Esophagus (tissue), 2 donors: Measurements from ENCODE around the gene TCEAL5. TPM values are rescaled to one million over a fixed set of nuclear protein-coding genes. Genes with fewer than 3 reads are reported as not detected.

Experiments used
- H3K27ac ChIP-seq, 2 donors: one replicate each; pipeline ENCODE4 v1.5.1; 2013; ENCODE audit warnings: low read depth in 2 of 2, mild to moderate bottlenecking in 2 of 2, inconsistent platforms in 1 of 2, low read length in 1 of 2, moderate library complexity in 1 of 2
- H3K27me3 ChIP-seq, 2 donors: one replicate each; pipeline ENCODE4 v1.6.1; 2013; ENCODE audit warnings: low read length in 2 of 2, control low read depth in 1 of 2, mild to moderate bottlenecking in 1 of 2; ENCODE audit not compliant: insufficient read depth in 2 of 2, control insufficient read depth in 1 of 2
- H3K36me3 ChIP-seq, 2 donors: one replicate each; pipeline ENCODE4 v1.6.1; 2013; ENCODE audit warnings: low read length in 1 of 2; ENCODE audit not compliant: control insufficient read depth in 2 of 2, insufficient read depth in 2 of 2
- H3K4me1 ChIP-seq, 2 donors: one replicate each; pipeline ENCODE4 v1.6.1; 2013; ENCODE audit warnings: low read length in 1 of 2; ENCODE audit not compliant: control insufficient read depth in 2 of 2, insufficient read depth in 2 of 2
- H3K4me3 ChIP-seq, 2 donors: one replicate each; pipeline ENCODE4 v1.5.1; 2013; ENCODE audit warnings: low read length in 2 of 2, mild to moderate bottlenecking in 2 of 2, low read depth in 1 of 2, moderate library complexity in 1 of 2
- H3K9me3 ChIP-seq, 2 donors: one replicate each; pipeline ENCODE4 v1.6.1; 2013; ENCODE audit warnings: mild to moderate bottlenecking in 2 of 2, low read depth in 1 of 2, low read length in 1 of 2, moderate library complexity in 1 of 2; ENCODE audit not compliant: control insufficient read depth in 2 of 2, insufficient read depth in 1 of 2
- WGBS, 2 donors: extraction: QIAGEN DNeasy Blood & Tissue Kit; methylation state at CpG; one replicate each; pipeline ENCODE4 v1.1.7; 2013; 5-methylcytosine and 5-hydroxymethylcytosine counted together
- polyA plus RNA-seq, 2 donors: library from polyadenylated mRNA; stranded (reverse); fragments of 200-250 nt; gene quantifications; one replicate each; pipeline ENCODE4 v1.2.3, GENCODE V29; 2013
- donor health status: healthy with polysubstance abuse.
- donor health status: Bipolar disorder and iron deficiency.

The TCEAL5 gene
- polyA plus RNA-seq, 2 donors: 0.05 to 0.14 TPM

GRCh38 chrX:103274284-103274683 lies 2.3 kb downstream of the TCEAL5 start:
- Histone ChIP-seq H3K36me3 (no peaks in the 10 kb centered on the region), H3K27ac (no peak overlapping the region), H3K4me1 (no peaks in the 10 kb centered on the region), H3K9me3 (no peaks in the 10 kb centered on the region), H3K4me3 (no peak overlapping the region), H3K27me3 (peaks cover 0 to 9% of the 10 kb centered on the region in 2 donors)
- 91 to 98% methylated on average over 4 of the region's 4 CpGs for WGBS, 2 donors

GRCh38 chrX:103258275-103258674 lies 18.3 kb downstream of the TCEAL5 start:
- H3K4me3 ChIP-seq: no peak overlapping the region
- H3K27me3 ChIP-seq: no peaks in the 10 kb centered on the region
- no peaks in the 10 kb centered on the region for H3K36me3 ChIP-seq
- H3K27ac ChIP-seq: no peak overlapping the region
- no peaks in the 10 kb centered on the region for H3K4me1 ChIP-seq
- H3K9me3 ChIP-seq: no peaks in the 10 kb centered on the region

- Histone ChIP-seq H3K9me3 (no peaks in the 10 kb centered on the region), H3K36me3 (no peaks in the 10 kb centered on the region), H3K27ac (no peak overlapping the region), H3K27me3 (no peaks in the 10 kb centered on the region), H3K4me3 (no peak overlapping the region), H3K4me1 (no peaks in the 10 kb centered on the region)
Measured at GRCh38 chrX:103256651-103257050, 19.9 kb downstream of the TCEAL5 start.

GRCh38 chrX:103254921-103255493 lies 21.5 kb downstream of the TCEAL5 start, which contains the start of gene TCEAL8:
TSS of gene TCEAL8 (minus strand) at chrX:103255155. CDS start at chrX:103253979, 1,176 bp downstream.
- H3K27me3 ChIP-seq: no peaks in the 10 kb centered on the region
- 0 to 24% methylated on average over 22 of the region's 22 CpGs for WGBS, 2 donors
- H3K36me3 ChIP-seq: no peaks in the 10 kb centered on the region
- peak within 1 kb of the TSS; percentile 57 to 63 for H3K4me3 ChIP-seq
- H3K4me1 ChIP-seq: peaks cover 0 to 3% of the 10 kb centered on the region in 2 donors
- peak within 1 kb of the TSS; percentile 80 to 87 for H3K27ac ChIP-seq
- H3K9me3 ChIP-seq: no peaks in the 10 kb centered on the region

GRCh38 chrX:103254171-103254824 lies 22.3 kb downstream of the TCEAL5 start:
- 1 to 17% methylated on average over 22 of the region's 22 CpGs for WGBS, 2 donors
- Histone ChIP-seq H3K27me3 (no peaks in the 10 kb centered on the region), H3K4me3 (peak overlapping the region; percentile 57 to 63), H3K9me3 (no peaks in the 10 kb centered on the region), H3K27ac (peak overlapping the region; percentile 80 to 87), H3K36me3 (no peaks in the 10 kb centered on the region), H3K4me1 (peaks cover 0 to 3% of the 10 kb centered on the region in 2 donors)

- Histone ChIP-seq H3K4me1 (peaks cover 0 to 3% of the 10 kb centered on the region in 2 donors), H3K27me3 (no peaks in the 10 kb centered on the region), H3K9me3 (no peaks in the 10 kb centered on the region), H3K4me3 (peak overlapping the region in 1 of 2 donors; percentile 57), H3K27ac (peak overlapping the region; percentile 42 to 80), H3K36me3 (no peaks in the 10 kb centered on the region)
- 34 to 48% methylated on average over 8 of the region's 8 CpGs for WGBS, 2 donors
Measured at GRCh38 chrX:103253608-103254007, 22.9 kb downstream of the TCEAL5 start.

- Histone ChIP-seq H3K27ac (no peak overlapping the region), H3K4me1 (peaks cover 0 to 3% of the 10 kb centered on the region in 2 donors), H3K4me3 (no peak overlapping the region), H3K36me3 (no peaks in the 10 kb centered on the region), H3K9me3 (no peaks in the 10 kb centered on the region), H3K27me3 (peaks cover 0 to 3% of the 10 kb centered on the region in 2 donors)
- WGBS, 2 donors: 45 to 58% methylated on average over 5 of the region's 5 CpGs
Measured at GRCh38 chrX:103250977-103251376, 25.6 kb downstream of the TCEAL5 start.

GRCh38 chrX:103249805-103250204 lies 26.7 kb downstream of the TCEAL5 start:
- no peaks in the 10 kb centered on the region for H3K36me3 ChIP-seq
- WGBS, 2 donors: 62 to 86% methylated on average over 1 of the region's 1 CpG
- H3K27ac ChIP-seq: no peak overlapping the region
- H3K27me3 ChIP-seq: peaks cover 0 to 3% of the 10 kb centered on the region in 2 donors
- H3K9me3 ChIP-seq: no peaks in the 10 kb centered on the region
- H3K4me1 ChIP-seq: peaks cover 0 to 3% of the 10 kb centered on the region in 2 donors
- no peak overlapping the region for H3K4me3 ChIP-seq

- no peak overlapping the region for H3K27ac ChIP-seq
- no peaks in the 10 kb centered on the region for H3K36me3 ChIP-seq
- no peak overlapping the region for H3K4me3 ChIP-seq
- no peaks in the 10 kb centered on the region for H3K9me3 ChIP-seq
- H3K4me1 ChIP-seq: peaks cover 0 to 3% of the 10 kb centered on the region in 2 donors
- peaks cover 0 to 3% of the 10 kb centered on the region in 2 donors for H3K27me3 ChIP-seq
Measured at GRCh38 chrX:103248553-103248952, 28.0 kb downstream of the TCEAL5 start.

- no peaks in the 10 kb centered on the region for H3K36me3 ChIP-seq
- no peaks in the 10 kb centered on the region for H3K27me3 ChIP-seq
- no peak overlapping the region for H3K4me3 ChIP-seq
- no peaks in the 10 kb centered on the region for H3K4me1 ChIP-seq
- H3K27ac ChIP-seq: no peak overlapping the region
- H3K9me3 ChIP-seq: no peaks in the 10 kb centered on the region
Measured at GRCh38 chrX:103240155-103240554, 36.4 kb downstream of the TCEAL5 start.
